ENCODE results near the gene PODN. TPM values are rescaled to one million over a fixed set of nuclear protein-coding genes. Genes with fewer than 3 reads are reported as not detected.
A peak's percentile ranks its signal among the peaks of the same experiment; 100 is the strongest.

PODN gene
- total and polyA plus RNA-seq, 12 donors = 0.78 to 45.4 (median 16.0) TPM

DNA sequence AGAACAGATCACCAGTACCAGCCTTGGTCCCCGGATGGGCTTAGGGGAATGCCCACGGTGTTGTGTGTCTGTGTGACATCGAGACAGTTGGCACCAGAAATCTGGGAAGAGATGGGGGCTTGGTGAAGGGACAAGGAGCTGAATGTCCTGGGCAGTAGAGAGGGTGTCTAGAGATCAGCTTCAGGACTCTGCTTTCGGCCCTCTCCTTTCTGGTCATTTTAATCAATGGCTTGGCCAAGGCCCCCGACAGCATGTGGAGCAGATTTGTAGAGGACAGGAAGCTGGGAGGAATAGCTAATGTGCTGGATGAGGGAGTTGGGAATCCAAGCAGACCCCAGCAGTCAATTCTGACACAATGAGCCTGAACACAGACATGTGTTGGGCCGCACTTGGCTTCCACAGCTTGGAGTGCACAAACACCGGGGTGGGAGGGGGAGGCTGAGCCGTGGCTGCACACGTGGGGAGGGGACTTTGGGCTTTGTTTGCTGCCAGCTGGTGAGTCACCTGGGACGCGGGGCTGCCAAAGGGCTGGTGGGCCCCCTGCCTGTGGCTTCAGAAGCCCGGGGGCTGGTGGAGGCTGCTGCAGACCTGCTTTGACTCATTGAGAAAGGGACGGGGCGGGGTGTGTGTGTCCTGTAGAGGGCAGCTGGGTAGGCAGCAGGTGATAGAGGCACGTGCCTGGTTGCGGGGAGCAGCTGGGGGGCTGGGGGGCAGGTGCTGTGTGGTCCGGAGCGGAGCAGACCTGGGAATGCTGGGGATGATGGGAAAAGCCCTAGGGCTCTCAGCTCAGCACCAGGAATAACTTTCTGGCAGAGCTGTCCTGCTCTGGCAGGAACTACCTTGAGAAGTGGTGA, 59.5 kb downstream of the PODN start:
- Histone ChIP-seq H3K36me3 (replicated peaks in 1 of 2) (no peaks in the 10 kb centered on the region), H3K4me3 (no peak overlapping the region), H3K27ac (no peak overlapping the region), H3K4me1 (replicated peaks in 1 of 2) (no peaks in the 10 kb centered on the region), H3K27me3 (no peaks in the 10 kb centered on the region), H3K9me3 (replicated peaks in 1 of 3) (no peaks in the 10 kb centered on the region)
- intact Hi-C loops (cut with DNase I) = no loop called here
- 48 to 63% (median 55%) methylated on average over 14 to 18 of the region's 18 CpGs for WGBS, 4 donors
- TF ChIP-seq POLR2A (IDR thresholded peaks at IDR 0.05) = no peak
- TF ChIP-seq CTCF (IDR thresholded peaks at IDR 0.05) = no peak
- no peak for DNase-seq

DNA sequence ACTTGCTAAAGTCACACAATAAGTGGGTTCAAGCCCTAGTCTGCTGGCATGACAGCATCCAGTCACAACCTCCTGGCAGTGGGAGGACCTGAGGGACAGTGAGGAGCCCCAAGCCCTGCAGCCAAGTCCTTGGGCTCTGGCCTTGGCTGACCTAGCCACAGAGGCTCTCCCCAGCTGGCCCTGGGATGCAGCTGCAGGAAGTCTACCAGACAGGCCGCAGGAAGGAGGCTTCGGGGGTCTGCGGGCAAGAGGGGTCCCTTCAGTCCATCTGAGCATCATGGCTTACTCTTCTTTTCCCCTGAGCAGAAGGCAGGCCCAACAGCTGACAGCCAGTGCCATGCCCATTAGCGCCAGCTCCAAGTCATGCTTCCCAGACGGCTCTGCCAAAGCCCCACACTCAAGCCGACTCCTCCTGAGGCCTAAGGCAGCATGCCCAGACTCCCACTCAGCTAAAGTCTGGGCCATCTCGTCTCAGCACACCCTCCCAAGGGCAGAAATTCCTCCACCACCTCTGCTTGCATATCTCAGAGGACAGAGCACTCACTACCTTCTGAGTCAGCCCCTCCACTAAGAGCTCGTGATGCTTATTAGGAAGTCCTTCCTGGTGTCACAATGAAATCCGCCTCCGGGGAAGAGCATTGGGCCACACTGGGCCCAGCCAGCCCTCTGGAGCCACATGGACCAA, 60.3 kb downstream of the PODN start:
- Histone ChIP-seq H3K9me3 (replicated peaks in 1 of 3) (no peaks in the 10 kb centered on the region), H3K27me3 (no peaks in the 10 kb centered on the region), H3K36me3 (replicated peaks in 1 of 2) (no peaks in the 10 kb centered on the region), H3K4me3 (no peak overlapping the region), H3K27ac (no peak overlapping the region), H3K4me1 (replicated peaks in 1 of 2) (no peaks in the 10 kb centered on the region)
- DNase-seq = no peak
- 61 to 83% (median 77%) methylated on average over 4 to 10 of the region's 10 CpGs for WGBS, 4 donors
- TF ChIP-seq POLR2A (IDR thresholded peaks at IDR 0.05) (no peak), CTCF (IDR thresholded peaks at IDR 0.05) (no peak)
- intact Hi-C loops (cut with DNase I) = no loop called here

- TF ChIP-seq POLR2A (IDR thresholded peaks at IDR 0.05) (no peak), CTCF (IDR thresholded peaks at IDR 0.05) (no peak)
- H3K9me3 ChIP-seq (replicated peaks in 1 of 3) = no peaks in the 10 kb centered on the region
- intact Hi-C loops (cut with DNase I) = no loop called here
- no peak for DNase-seq
- no peaks in the 10 kb centered on the region for H3K36me3 ChIP-seq (replicated peaks in 1 of 2)
- H3K27me3 ChIP-seq = no peaks in the 10 kb centered on the region
- WGBS, 4 donors = 80 to 92% (median 87%) methylated on average over 2 to 7 of the region's 7 CpGs
- H3K27ac ChIP-seq = peak overlapping the region in 1 of 5 donors; percentile 52
- no peaks in the 10 kb centered on the region for H3K4me1 ChIP-seq (replicated peaks in 1 of 2)
- H3K4me3 ChIP-seq = no peak overlapping the region
Measured at GRCh38 chr1:53122961-53123413, 61.0 kb downstream of the PODN start.

DNA sequence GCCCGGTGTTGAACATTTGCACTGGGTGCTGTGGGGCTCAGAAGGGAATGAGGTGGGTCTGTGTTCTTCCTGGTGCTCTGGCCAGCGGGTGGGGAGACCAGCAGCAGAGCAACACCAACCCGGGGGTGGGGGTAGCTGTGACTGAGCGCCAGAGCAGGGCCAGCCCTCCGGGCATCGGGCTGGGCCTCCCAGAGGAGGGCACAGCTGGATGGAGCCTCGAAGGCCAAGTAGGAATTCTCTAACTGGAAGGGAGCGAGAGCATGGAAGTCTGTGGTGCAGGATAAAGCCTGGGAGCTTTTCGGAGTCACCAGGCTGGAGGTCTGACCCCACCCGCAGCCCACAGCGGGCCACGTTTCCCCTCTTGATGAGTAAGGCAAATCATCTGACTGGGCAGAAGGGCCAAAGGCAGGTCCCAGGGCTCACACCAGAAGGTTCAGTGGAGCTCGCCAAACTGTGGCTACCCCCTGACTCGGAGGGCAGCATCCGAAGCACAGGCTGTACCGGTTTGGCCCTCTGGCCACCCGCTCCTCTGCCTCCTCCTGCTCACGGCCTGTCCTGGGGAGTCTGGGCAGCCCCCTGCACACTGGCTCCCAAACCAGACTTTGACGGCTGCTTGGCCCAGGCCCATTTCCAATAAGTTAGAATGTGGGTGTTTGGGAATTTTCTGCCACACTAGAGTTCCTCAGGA, 61.6 kb downstream of the PODN start:
- DNase-seq = no peak
- Histone ChIP-seq H3K27ac (peak overlapping the region in 2 of 5 donors; percentile 23 to 52), H3K9me3 (replicated peaks in 1 of 3) (no peaks in the 10 kb centered on the region), H3K27me3 (no peaks in the 10 kb centered on the region), H3K4me1 (replicated peaks in 1 of 2) (no peaks in the 10 kb centered on the region), H3K36me3 (replicated peaks in 1 of 2) (no peaks in the 10 kb centered on the region), H3K4me3 (no peak overlapping the region)
- WGBS, 4 donors = 75 to 87% (median 80%) methylated on average over 13 to 19 of the region's 19 CpGs
- intact Hi-C loops (cut with DNase I) = no loop called here
- TF ChIP-seq CTCF (IDR thresholded peaks at IDR 0.05) (no peak), POLR2A (IDR thresholded peaks at IDR 0.05) (no peak)
